GM10847 (cell line): ENCODE data around the gene FSHR.

Source experiments
- POLR2A ChIP-seq: IDR thresholded peaks from 2 replicates; pipeline ENCODE4 v1.6.1; 2011; ENCODE audit not compliant: insufficient read length; ENCODE audit errors: extremely low read depth

Gene FSHR

DNA sequence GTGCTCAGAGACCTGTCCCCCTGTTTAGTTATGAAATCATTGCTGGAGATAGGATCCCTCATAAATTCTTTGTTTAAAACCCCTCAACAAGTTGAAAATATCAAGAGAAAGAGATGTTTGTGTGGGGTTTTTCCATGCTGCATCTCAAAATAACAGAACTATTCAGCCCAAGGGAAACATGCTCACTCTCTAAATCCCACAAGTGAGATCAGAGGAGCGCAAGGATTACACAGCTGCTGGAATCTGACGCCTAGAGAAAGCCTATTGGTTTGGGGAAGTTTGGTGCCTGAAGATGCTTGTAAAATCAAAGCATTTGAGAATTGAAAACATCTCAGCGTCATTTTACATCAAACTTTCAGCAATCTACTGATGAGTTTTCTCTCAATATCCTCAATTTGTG, 7.9 kb downstream of the FSHR start:
- TF ChIP-seq POLR2A = no peak

DNA sequence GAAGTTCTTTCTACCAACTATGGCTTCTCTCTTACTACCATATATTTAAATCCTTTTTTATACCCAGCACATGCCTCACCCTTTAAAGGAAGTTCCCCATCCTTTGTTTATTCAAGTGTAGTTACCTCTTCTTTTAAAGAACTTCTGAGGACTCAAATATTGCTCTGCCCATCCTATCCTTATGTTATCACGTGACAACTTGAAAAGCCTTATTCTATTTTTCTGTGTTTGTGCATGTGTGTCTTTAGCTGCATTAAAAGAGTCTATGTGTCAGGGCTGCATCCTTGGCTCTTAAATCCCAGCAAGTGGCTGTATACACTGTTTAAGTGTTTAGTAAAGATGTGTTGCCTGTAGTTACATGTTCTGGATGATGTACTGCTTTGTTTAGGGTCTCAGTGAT, 22.5 kb downstream of the FSHR start:
- no peak for TF ChIP-seq POLR2A

DNA sequence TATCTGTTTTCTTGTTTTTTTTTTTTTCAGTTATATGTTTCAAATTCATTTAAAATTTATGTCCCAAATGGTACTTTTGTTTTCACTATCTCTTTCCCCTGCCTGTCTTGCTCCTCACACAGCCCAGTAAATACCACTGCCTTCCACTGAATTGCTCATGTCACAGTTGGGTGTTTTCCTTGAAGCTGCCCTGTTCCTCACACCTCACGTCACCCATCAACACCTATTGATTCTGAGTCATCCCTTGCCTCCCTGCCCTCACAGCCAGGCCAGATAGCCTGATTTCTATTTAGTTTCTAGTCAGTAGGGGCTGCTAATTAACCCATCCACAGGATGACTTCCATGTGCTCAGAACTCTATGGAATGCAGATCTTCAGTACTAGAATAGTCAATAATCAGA, 25.3 kb downstream of the FSHR start:
- TF ChIP-seq POLR2A = no peak

DNA sequence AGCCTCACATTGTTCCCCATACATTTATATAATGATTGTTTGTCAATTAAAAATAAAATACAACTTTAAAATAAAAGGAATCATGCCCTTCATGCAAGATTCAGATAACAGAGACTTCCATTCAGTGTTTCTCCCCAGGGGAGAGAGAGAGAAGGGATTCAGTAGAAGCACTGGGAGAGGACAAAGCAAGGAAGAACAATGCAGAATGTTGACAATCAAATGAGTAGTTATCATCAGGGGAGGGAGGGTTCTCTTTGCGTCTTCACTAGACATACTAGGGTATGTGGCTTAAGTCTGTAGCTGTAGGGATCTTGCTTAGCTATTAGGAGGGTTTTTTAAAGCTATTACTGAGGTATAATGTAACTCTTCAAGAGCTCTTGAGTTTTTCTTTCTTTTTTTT, 30.7 kb downstream of the FSHR start:
- TF ChIP-seq POLR2A = no peak

DNA sequence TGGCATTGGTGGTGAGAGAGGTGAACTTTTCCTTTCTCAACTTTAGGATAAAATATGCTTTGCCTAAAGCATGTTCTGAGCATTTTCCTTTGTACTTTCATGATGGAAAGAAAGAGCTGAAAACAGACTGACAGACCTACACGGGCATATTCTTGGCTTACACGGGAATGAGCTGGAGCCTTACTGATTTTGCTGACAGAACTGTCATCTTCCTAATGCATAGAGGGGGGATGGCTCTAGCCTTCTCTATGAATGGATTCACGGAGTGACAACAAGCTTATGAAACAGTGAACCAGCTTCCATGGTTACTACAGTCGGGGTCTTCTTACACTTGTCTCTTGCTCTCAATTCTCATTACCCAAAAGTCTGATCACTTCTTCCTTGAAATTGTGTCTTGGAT, 32.2 kb downstream of the FSHR start:
- TF ChIP-seq POLR2A = no peak

DNA sequence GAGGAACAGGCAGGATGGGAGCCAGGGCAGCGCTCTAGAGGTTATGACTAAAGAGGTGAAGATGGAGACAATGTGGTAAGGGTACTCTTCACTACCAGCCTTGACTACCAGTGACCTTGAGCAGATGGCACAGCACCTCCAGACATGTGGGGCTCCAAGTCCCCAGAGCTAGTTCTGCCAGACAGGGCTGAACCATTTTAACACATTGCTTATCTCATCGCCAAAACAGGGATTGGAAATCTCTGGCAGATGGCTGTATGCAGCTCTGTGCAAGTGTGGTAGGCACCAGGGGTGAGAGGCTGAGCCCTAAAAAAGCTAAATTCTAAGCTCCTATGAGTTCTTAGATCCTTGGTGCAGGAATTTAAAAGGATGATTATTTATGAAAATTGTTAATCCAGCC, 41.3 kb downstream of the FSHR start:
- no peak for TF ChIP-seq POLR2A

DNA sequence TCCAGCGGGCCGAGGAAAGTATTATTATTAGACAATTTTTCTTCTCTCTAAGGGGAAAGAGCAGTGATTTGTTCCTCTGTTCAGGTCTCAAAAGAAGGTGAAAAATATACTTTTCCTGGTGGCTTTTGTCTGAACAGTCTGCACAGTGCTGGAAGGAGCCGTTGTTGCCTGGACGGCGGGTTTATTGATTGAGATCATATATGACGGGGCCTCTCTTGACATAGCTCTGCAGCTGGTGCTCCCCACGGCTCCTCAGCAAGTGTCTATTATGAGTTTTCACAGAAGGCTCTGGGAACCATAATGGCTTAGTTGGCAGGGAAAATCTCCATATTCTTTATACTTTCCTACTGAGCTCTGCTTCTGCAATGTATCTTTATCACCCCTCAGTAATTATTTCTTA, 42.9 kb downstream of the FSHR start:
- TF ChIP-seq POLR2A = no peak

DNA sequence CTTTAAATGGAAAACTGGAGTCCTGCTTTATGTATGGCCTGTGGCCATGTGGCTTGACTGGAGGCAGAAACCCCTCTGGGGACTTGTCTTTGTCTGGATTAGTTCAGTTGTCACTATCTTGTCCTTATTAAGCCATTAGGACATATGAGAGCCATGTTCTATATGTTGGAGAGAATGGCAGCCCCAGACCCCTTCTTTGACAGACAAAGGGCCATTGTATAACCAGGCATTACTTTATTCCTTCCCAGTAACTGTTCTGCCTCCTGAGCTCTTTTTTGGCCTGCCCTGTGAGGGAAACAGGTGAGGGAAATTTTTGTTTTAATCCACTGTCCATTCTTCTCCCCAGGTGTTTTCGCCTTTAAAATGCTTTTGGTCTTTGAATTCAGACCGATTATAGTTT, 43.3 kb downstream of the FSHR start:
- TF ChIP-seq POLR2A = no peak

DNA sequence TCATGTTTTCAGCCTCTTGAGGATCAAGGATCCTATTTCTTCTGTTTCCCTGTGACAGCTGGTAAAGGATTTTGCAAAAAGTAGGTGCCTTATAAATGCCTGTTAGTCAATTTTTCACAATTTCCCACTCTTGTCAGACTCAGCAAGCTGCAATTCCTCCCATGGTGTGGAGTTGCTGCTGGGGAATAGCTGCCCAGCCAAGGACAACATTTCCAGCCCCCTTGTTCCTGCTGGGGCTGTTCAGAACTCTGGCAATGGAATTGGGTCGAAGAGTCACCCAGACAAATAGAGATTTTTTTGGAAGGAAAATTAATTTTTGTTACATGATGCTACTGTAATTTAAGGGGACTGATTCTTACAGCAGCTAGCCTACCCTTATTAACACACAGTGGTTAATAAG, 43.7 kb downstream of the FSHR start:
- TF ChIP-seq POLR2A = no peak

DNA sequence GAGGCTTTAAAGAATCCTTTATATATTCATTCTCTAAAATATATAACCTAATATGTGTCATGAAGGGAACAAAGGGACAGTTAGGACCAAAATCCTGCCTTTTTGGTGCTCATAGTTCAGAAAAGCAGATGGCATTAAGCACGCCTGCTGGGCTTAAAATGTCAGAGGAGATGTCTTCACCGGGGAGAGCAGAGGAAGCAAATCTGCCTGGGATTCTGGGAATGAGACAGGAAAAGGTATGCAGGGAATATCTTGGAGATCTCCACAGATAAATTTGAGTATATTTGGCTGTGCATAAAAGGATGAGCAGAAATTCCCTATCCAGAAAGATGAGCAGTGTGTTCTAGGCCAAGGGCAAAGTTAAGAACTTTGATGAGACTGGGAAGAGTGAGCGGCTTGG, 45.5 kb downstream of the FSHR start:
- no peak for TF ChIP-seq POLR2A

DNA sequence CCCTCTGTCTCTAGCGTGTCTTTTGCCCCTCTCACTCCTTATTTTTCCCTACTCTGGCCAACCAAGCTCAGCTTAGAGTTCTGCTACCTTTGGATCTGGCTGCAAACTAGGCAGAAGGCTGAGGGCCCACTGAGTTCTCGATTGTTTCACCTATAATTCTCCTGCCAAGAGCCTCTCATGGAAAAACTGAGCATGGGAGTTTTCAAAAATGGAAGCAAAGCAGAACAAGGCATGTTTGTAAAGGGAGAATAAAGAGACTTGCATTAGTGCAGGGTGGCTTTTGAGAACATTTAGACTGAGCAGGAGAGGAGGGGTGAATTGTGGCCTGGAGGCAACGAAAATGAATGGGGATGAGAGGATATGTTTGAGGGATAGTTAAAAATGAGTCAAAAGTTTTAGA, 45.9 kb downstream of the FSHR start:
- TF ChIP-seq POLR2A = no peak

DNA sequence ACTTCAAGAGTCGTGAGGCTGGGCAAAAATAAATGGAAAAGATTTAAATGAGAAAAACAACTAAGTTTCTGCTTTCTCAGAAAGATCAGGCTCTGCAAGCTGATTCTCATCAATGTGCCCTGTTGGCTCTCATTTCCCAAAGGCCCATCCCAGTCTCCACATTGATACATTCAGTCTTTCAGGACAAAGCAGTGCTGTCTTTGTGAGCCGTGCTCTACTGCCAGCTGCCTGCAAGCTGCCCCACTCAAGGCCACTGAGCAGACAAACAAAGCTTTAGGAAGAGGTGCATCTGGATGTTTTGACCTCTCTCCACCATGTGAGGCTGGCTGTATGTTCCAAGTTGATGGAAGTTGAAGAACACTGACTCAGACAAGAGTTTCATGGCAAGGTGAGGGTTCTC, 48.8 kb downstream of the FSHR start:
- no peak for TF ChIP-seq POLR2A

DNA sequence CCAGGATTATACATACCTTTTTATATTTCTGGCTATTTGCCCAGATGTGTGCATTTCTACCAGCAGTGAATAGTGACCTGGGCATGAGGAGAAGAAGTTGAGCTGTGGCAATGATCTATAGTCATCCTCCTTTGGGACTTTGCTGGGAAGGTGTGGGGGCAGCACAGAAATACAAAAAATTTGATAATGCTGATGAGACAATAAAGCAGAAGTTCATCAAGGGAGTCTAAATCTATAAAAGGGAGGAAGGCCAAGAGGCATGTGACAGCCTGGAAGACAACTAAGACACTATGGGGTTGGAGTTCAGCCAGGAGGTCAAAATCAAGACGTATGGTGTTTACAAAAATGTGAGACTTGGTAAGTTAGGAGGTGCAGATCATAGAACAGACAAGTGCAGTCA, 52.2 kb downstream of the FSHR start:
- TF ChIP-seq POLR2A = no peak

DNA sequence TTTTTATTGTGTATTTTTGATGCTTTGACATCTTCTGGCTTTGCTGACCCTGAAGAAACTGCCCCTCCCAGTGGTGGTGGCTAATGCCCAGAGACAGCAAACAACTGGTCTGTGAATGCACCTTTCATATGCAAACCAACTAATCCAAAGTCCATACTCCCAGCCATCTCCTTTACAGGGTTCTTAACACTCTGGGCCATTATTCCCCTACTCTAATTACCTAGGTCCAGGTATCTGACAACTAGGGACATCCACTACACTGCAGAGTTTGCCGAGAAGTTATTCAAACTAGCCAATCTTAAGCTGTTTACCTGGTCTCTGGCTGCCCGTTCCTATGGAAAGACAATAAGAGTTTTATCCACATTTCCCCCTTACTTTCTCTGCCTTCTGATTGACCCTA, 73.6 kb downstream of the FSHR start:
- no peak for TF ChIP-seq POLR2A

DNA sequence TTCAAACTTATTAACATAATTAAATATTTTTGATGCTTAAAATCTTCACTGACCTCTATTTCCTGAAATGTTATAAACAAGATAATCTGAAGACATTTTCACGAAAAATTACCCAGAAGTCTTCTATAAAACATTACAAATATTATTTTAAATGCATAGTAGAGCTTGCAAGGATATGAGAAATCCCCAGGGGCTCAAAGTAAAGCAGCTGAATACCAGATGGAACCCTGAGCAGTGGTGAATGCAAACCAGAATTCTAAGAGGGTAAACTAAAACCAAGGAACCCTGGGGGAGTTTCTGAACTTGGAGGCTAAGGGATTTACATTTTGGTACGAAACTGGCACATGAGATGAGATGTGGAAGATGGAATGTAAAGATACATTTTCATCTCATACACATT, 83.6 kb downstream of the FSHR start:
- TF ChIP-seq POLR2A = no peak

DNA sequence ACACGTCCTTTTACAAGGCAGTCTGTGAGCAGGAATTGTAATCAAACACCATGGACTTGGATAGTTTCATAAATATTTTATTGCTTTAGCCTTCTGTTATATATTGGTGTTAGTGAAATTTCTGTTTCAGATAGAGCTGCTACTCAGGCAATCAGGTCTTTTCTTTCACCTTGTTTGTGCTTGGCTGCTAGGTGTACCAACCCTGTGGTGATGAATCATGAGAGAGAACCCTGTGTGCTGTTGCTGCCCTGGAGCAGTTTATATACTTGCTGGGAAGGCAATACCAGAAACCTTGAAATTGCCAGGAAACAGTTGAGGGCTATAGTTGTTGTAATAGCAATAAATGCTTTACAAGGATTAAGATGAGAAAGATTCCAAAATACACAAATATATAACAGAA, 84.5 kb downstream of the FSHR start:
- no peak for TF ChIP-seq POLR2A

DNA sequence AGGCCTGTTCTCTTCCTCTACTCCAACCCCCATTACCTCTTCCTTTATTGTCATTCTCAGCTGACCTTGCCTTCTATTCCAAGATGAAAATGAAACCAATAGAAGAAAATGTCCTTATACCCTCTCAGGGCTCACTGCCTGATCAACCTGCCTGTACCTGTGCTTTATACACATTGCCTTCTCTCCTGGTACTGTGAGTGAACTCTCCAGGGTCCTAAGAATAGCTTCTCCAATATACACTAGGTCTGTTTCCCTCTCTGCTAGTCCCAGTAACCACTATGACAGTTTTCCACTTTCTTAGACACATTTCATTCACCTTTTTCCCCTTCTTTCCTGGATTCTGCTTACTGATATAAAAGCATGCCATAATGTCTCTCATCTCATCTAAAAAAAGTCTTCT, 85.7 kb downstream of the FSHR start:
- no peak for TF ChIP-seq POLR2A

DNA sequence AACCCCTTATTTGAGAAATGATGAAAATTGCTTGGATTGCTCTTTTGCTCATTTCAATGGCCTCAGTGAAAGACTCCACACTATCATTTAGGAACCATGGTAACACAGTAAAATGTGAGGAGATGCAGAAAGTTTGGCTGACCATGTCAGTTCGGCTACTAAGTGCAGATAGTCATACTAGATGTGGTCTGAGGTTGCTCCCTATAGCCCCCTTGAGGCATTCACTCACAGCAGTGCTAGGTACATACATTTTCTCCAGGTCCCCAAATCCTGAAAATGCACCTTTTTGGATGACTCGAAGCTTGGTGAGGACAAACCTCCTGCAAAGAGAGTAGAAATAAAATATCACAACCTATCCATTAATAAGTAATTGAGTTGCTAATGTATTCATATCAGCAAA, 86.3 kb downstream of the FSHR start:
- no peak for TF ChIP-seq POLR2A
